ENCODE measurements around the gene MTHFR. TPM values are rescaled to one million over a fixed set of nuclear protein-coding genes. Genes with fewer than 3 reads are reported as not detected.

The MTHFR gene
- polyA plus RNA-seq, 1 donor, result 17.1 TPM

- peaks cover 7% of the 10 kb centered on the region for H3K4me1 ChIP-seq (ENCODE audit: control insufficient read depth, insufficient read depth, low read length)
- peaks cover 60% of the 10 kb centered on the region for H3K36me3 ChIP-seq (ENCODE audit: control insufficient read depth, insufficient read depth, low read length)
These were observed 8.1 kb downstream of the MTHFR start for GRCh38 chr1:11797525-11798216.

DNA sequence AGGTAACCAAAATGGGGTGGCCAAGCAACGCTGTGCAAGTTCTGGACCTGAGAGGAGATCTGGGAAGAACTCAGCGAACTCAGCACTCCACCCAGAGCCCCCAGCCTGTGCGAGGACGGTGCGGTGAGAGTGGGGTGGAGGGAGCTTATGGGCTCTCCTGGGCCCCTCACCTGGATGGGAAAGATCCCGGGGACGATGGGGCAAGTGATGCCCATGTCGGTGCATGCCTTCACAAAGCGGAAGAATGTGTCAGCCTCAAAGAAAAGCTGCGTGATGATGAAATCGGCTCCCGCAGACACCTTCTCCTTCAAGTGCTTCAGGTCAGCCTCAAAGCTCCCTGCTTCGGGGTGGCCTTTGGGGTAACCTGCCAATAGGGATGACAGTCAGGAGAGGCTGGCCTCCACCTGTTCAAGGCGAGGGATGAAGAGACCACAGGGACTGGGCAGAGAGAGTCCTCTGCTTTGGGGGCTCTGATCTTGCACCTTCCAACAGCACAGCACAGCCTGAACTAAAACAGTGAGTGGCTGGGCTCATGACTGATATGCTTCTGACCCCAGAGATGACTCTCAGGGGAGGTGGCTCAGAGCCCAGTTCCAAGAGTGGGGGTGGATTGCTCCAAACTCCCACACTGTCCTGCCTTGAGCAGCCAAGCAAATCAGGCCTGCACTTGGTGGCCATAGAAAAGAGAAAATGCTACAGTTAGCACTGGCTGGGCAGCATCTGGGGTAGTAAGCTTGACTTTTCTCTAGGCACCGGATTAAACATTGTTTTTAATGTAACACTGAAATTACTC lies 9.5 kb downstream of the MTHFR start:
- no peaks in the 10 kb centered on the region for H3K9me3 ChIP-seq (ENCODE audit: control insufficient read depth, low read depth, low read length)
- no peak overlapping the region for H3K27ac ChIP-seq (ENCODE audit: low read length)
- no peak overlapping the region for H3K4me3 ChIP-seq (ENCODE audit: low read length)
- DNase-seq, result no peak
- H3K36me3 ChIP-seq (ENCODE audit: control insufficient read depth, insufficient read depth, low read length), result peaks cover 69% of the 10 kb centered on the region
- no CpG with 5 or more reads among the region's 15 CpGs for WGBS (ENCODE audit: insufficient coverage, low lambda C conversion rate)
- H3K27me3 ChIP-seq (ENCODE audit: control insufficient read depth, insufficient read depth, low read length), result no peaks in the 10 kb centered on the region
- H3K4me1 ChIP-seq (ENCODE audit: control insufficient read depth, insufficient read depth, low read length), result peaks cover 6% of the 10 kb centered on the region

More at GRCh38 chr1:11797525-11798216, 8.1 kb downstream of the MTHFR start:
- Histone ChIP-seq H3K27me3 (ENCODE audit: control insufficient read depth, insufficient read depth, low read length) (no peaks in the 10 kb centered on the region), H3K9me3 (ENCODE audit: control insufficient read depth, low read depth, low read length) (no peaks in the 10 kb centered on the region), H3K27ac (ENCODE audit: low read length) (no peak overlapping the region), H3K4me3 (ENCODE audit: low read length) (no peak overlapping the region)
- no peak for DNase-seq
- WGBS (ENCODE audit: insufficient coverage, low lambda C conversion rate), result 100% methylated on average over 2 of the region's 6 CpGs

GRCh38 chr1:11795238-11795890 lies 10.4 kb downstream of the MTHFR start:
- WGBS (ENCODE audit: insufficient coverage, low lambda C conversion rate), result 100% methylated on average over 1 of the region's 14 CpGs
- Histone ChIP-seq H3K9me3 (ENCODE audit: control insufficient read depth, low read depth, low read length) (no peaks in the 10 kb centered on the region), H3K4me1 (ENCODE audit: control insufficient read depth, insufficient read depth, low read length) (peaks cover 11% of the 10 kb centered on the region), H3K4me3 (ENCODE audit: low read length) (no peak overlapping the region), H3K27ac (ENCODE audit: low read length) (no peak overlapping the region), H3K36me3 (ENCODE audit: control insufficient read depth, insufficient read depth, low read length) (peaks cover 67% of the 10 kb centered on the region), H3K27me3 (ENCODE audit: control insufficient read depth, insufficient read depth, low read length) (no peaks in the 10 kb centered on the region)
- no peak for DNase-seq

GRCh38 chr1:11794446-11795237 lies 11.1 kb downstream of the MTHFR start:
- Histone ChIP-seq H3K36me3 (ENCODE audit: control insufficient read depth, insufficient read depth, low read length) (peaks cover 68% of the 10 kb centered on the region), H3K9me3 (ENCODE audit: control insufficient read depth, low read depth, low read length) (no peaks in the 10 kb centered on the region), H3K4me3 (ENCODE audit: low read length) (no peak overlapping the region), H3K27ac (ENCODE audit: low read length) (no peak overlapping the region), H3K4me1 (ENCODE audit: control insufficient read depth, insufficient read depth, low read length) (peaks cover 11% of the 10 kb centered on the region), H3K27me3 (ENCODE audit: control insufficient read depth, insufficient read depth, low read length) (no peaks in the 10 kb centered on the region)
- DNase-seq, result no peak
- no CpG with 5 or more reads among the region's 19 CpGs for WGBS (ENCODE audit: insufficient coverage, low lambda C conversion rate)

GRCh38 chr1:11793819-11794218 lies 11.9 kb downstream of the MTHFR start:
- peaks cover 11% of the 10 kb centered on the region for H3K4me1 ChIP-seq (ENCODE audit: control insufficient read depth, insufficient read depth, low read length)
- no CpG with 5 or more reads among the region's 15 CpGs for WGBS (ENCODE audit: insufficient coverage, low lambda C conversion rate)
- H3K27me3 ChIP-seq (ENCODE audit: control insufficient read depth, insufficient read depth, low read length), result no peaks in the 10 kb centered on the region

DNA sequence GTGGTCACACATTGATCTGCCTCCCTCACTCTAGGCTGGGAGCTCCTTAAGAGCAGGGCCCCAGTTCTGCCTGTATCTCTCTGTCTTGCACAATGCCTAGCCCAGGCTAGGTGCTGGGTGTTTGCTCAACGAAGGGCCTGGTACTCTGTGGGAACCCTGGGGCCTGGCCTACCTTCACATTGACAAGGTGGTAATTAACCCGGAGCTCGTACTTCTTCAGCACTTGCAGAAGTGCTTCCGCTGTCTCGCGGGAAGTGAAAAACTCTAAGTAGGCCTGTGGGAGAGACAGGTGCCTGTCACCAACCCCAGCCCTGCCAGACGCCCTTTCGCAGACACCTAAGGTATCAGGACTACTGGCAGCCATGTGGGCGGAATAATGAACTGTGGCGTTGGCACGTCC lies 13.7 kb downstream of the MTHFR start:
- peaks cover 68% of the 10 kb centered on the region for H3K36me3 ChIP-seq (ENCODE audit: control insufficient read depth, insufficient read depth, low read length)

More at GRCh38 chr1:11793819-11794218, 11.9 kb downstream of the MTHFR start:
- no peak overlapping the region for H3K4me3 ChIP-seq (ENCODE audit: low read length)
- peaks cover 68% of the 10 kb centered on the region for H3K36me3 ChIP-seq (ENCODE audit: control insufficient read depth, insufficient read depth, low read length)
- DNase-seq, result no peak
- H3K9me3 ChIP-seq (ENCODE audit: control insufficient read depth, low read depth, low read length), result no peaks in the 10 kb centered on the region
- no peak overlapping the region for H3K27ac ChIP-seq (ENCODE audit: low read length)

DNA sequence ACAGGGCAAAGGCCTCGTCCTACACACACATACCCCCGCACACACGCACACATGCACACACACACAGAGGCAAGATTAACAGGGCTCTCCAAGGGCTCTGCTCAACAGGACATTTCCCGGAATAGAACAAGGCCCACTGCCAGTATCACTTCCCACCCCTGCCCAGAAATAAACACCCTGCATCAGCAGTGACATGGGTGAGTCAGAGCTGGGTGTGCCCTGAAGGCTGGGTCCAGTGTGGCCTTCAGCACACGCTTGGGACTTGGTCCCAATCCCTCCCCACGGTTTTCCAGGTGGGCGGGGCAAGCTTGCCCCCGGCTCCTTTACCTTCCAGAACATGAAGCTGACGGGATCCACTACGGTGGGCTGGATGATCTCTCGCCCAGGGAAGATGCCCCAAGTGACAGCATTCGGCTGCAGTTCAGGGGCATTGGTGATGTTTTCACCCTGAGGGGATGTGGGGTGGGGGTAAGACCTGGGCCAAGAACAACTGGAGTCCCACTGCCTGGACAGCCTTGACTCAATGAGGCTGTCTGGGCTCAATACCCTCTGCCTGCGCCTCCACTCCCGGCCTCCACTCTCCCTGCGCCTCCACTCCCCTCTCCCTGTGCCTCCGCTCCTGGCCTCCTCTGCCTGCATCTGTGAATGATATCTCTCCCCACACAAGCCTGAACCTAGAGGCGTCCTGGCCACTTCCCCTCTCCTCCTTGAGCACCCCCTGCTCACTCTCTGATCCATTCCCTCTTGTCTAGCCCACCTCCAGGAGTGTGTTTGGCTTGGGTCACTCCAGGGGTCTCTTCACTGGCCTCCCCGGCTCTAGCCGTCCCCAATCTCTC lies 14.7 kb downstream of the MTHFR start:
- H3K27ac ChIP-seq (ENCODE audit: low read length), result peak overlapping the region; percentile 74
- H3K4me3 ChIP-seq (ENCODE audit: low read length), result no peak overlapping the region
- peak; percentile 61 to 82 for DNase-seq
- peaks cover 25% of the 10 kb centered on the region for H3K4me1 ChIP-seq (ENCODE audit: control insufficient read depth, insufficient read depth, low read length)
- no peaks in the 10 kb centered on the region for H3K27me3 ChIP-seq (ENCODE audit: control insufficient read depth, insufficient read depth, low read length)
- WGBS (ENCODE audit: insufficient coverage, low lambda C conversion rate), result no CpG with 5 or more reads among the region's 19 CpGs
- H3K9me3 ChIP-seq (ENCODE audit: control insufficient read depth, low read depth, low read length), result no peaks in the 10 kb centered on the region
- H3K36me3 ChIP-seq (ENCODE audit: control insufficient read depth, insufficient read depth, low read length), result peaks cover 62% of the 10 kb centered on the region

More for the DNA sequence above, 13.7 kb downstream of the MTHFR start:
- Histone ChIP-seq H3K4me1 (ENCODE audit: control insufficient read depth, insufficient read depth, low read length) (peaks cover 18% of the 10 kb centered on the region), H3K27ac (ENCODE audit: low read length) (peak overlapping the region; percentile 57), H3K9me3 (ENCODE audit: control insufficient read depth, low read depth, low read length) (no peaks in the 10 kb centered on the region), H3K27me3 (ENCODE audit: control insufficient read depth, insufficient read depth, low read length) (no peaks in the 10 kb centered on the region), H3K4me3 (ENCODE audit: low read length) (no peak overlapping the region)
- WGBS (ENCODE audit: insufficient coverage, low lambda C conversion rate), result no CpG with 5 or more reads among the region's 11 CpGs
- no peak for DNase-seq

DNA sequence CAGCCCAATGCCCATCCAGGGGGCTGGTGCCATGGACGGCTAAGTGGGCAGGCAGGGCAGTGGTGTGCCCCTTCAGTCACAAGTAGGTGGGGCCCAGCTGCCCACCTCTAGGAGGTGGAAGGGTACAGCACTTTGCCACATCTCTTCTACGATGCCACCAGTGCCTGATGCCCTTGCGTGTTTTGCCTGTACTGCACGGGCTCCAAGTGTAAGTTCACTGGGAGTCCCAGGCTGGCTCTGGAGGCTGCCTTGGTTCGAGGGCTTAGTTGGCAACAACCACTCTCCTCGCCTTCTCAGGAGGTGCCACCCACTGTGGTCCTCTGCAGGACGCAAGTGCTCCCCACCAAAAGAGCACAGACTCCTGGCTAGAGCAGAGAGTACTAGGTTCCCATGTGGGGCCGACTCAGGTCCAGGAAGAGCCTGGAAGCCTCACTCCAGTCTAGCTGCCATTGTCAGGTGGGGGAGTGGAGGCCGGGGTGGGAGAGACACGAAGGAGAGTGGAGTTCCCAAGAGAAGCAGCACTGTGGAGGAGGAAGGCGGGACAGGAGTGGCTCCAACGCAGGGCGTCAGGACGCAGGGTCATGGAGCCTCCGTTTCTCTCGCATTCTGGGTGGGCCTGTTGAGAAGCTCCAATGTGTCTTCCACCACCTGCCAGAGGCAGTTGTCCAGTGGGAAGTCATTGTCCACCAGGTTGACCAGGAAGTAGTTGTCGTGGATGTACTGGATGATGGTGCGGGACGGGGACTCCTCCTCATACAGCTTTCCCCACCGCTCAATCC lies 15.5 kb downstream of the MTHFR start:
- peaks cover 53% of the 10 kb centered on the region for H3K36me3 ChIP-seq (ENCODE audit: control insufficient read depth, insufficient read depth, low read length)
- H3K4me1 ChIP-seq (ENCODE audit: control insufficient read depth, insufficient read depth, low read length), result peaks cover 27% of the 10 kb centered on the region
- DNase-seq, result no peak
- no peak overlapping the region for H3K4me3 ChIP-seq (ENCODE audit: low read length)
- no peaks in the 10 kb centered on the region for H3K9me3 ChIP-seq (ENCODE audit: control insufficient read depth, low read depth, low read length)
- peak overlapping the region; percentile 74 for H3K27ac ChIP-seq (ENCODE audit: low read length)
- no CpG with 5 or more reads among the region's 20 CpGs for WGBS (ENCODE audit: insufficient coverage, low lambda C conversion rate)
- H3K27me3 ChIP-seq (ENCODE audit: control insufficient read depth, insufficient read depth, low read length), result no peaks in the 10 kb centered on the region

Data from large intestine (tissue), 3 donors.